Activated T-cell treated with anti-CD3 and anti-CD28 coated beads, Interleukin-2, amount 50 U/mL, for 48 hours (primary cell): ENCODE results near the gene CDC42BPG.
A peak's percentile ranks its signal among the peaks of the same experiment; 100 is the strongest.
"Not testable (repeated sequence)": the region's sequence is repeated elsewhere in the genome, so short reads cannot be mapped to it uniquely, and the experiment has no call there.

Experiments used
- DNase-seq, 2 experiments: peaks; one replicate each; pipeline ENCODE4 v3.0.0-alpha.2; 2020

CDC42BPG gene

GRCh38 chr11:64848826-64849597, 4.6 kb upstream of the CDC42BPG start:
- DNase-seq: peak in 1 of 2 experiments; percentile 41

GRCh38 chr11:64848214-64848825, 3.9 kb upstream of the CDC42BPG start:
- no peak for DNase-seq

GRCh38 chr11:64846998-64847666, 2.7 kb upstream of the CDC42BPG start:
- peak; percentile 95 to 98 for DNase-seq

- not testable (repeated sequence) for DNase-seq
Observed at GRCh38 chr11:64845776-64846129, 1.3 kb upstream of the CDC42BPG start.

GRCh38 chr11:64845129-64845775, 799 bp upstream of the CDC42BPG start:
- DNase-seq: no peak

GRCh38 chr11:64843686-64844329, 645 bp downstream of the CDC42BPG start:
- DNase-seq: no peak

GRCh38 chr11:64842851-64843685, 1.4 kb downstream of the CDC42BPG start:
- no peak for DNase-seq

- no peak for DNase-seq
Observed at GRCh38 chr11:64842366-64842759, 2.1 kb downstream of the CDC42BPG start.

GRCh38 chr11:64841592-64842365, 2.7 kb downstream of the CDC42BPG start:
- no peak for DNase-seq

GRCh38 chr11:64839887-64840782, 4.3 kb downstream of the CDC42BPG start:
- DNase-seq: no peak

- no peak for DNase-seq
Observed at GRCh38 chr11:64839335-64839734, 5.1 kb downstream of the CDC42BPG start.

- DNase-seq: no peak
Observed at GRCh38 chr11:64838600-64839334, 5.7 kb downstream of the CDC42BPG start.

GRCh38 chr11:64837887-64838351, 6.5 kb downstream of the CDC42BPG start:
- no peak for DNase-seq

- no peak for DNase-seq
Observed at GRCh38 chr11:64836448-64837072, 7.9 kb downstream of the CDC42BPG start.

GRCh38 chr11:64835616-64836447, 8.6 kb downstream of the CDC42BPG start:
- DNase-seq: no peak

GRCh38 chr11:64834723-64835615, 9.5 kb downstream of the CDC42BPG start:
- no peak for DNase-seq
